HEK293 (cell line): ENCODE data around the gene DDX10.

Source experiments
- CTCF ChIA-PET: fragments of 350-600 bp; formaldehyde crosslinking; extraction: SDS; loops from one replicate; lab custom pipeline; 2021; ENCODE audit warnings: antibody characterized with exemption; lab: Yijun Ruan, JAX
- POLR2A ChIA-PET: fragments of 300-600 bp; formaldehyde crosslinking; extraction: SDS; loops from one replicate; lab custom pipeline; 2020; ENCODE audit warnings: antibody characterized with exemption, inconsistent platforms; lab: Yijun Ruan, JAX
- H3K27ac ChIP-seq: fragments of 200-500 bp; sonication (Bioruptor generic); 2 replicates; pipeline ENCODE4 v1.5.1; 2014; ENCODE audit warnings: low read depth, low read length, control low read depth, inconsistent platforms; ENCODE audit errors: extremely low read depth
- H3K36me3 ChIP-seq, 2 experiments: fragments of 200-500 bp in 1 of 2; sonication (Bioruptor generic) in 1 of 2; 1 replicate in 1 of 2; 2 replicates in 1 of 2; pipeline ENCODE4 v1.5.1; 2014 to 2017; ENCODE audit warnings: inconsistent platforms in 2 of 2, low read length in 2 of 2; ENCODE audit not compliant: control insufficient read depth in 2 of 2, insufficient read depth in 1 of 2
- H3K4me1 ChIP-seq: fragments of 200-500 bp; sonication (Bioruptor generic); 2 replicates; pipeline ENCODE4 v1.5.1; 2014; ENCODE audit warnings: mild to moderate bottlenecking, low read length, inconsistent platforms; ENCODE audit not compliant: control insufficient read depth, insufficient read depth
- H3K4me3 ChIP-seq: 2 replicates; pipeline ENCODE4 v1.5.1; 2011; ENCODE audit warnings: low read depth, mild to moderate bottlenecking, control low read depth, low read length, moderate library complexity
- H3K9me3 ChIP-seq: fragments of 200-500 bp; sonication (Bioruptor generic); 2 replicates; pipeline ENCODE4 v1.5.1; 2014; ENCODE audit warnings: low read depth, low read length, inconsistent platforms; ENCODE audit not compliant: control insufficient read depth, insufficient read depth
- GLI2 ChIP-seq: fragments of 450-650 bp; formaldehyde crosslinking; IDR thresholded peaks from 2 replicates; pipeline ENCODE4; 2017; ENCODE audit warnings: missing biosample characterization, missing genetic modification characterization, low read depth, borderline replicate concordance
- MZF1 ChIP-seq: fragments of 450-650 bp; formaldehyde crosslinking; IDR thresholded peaks from 2 replicates; pipeline ENCODE4 v1.5.1; 2017; ENCODE audit warnings: missing biosample characterization, missing genetic modification characterization, borderline replicate concordance
- PRDM1 ChIP-seq: fragments of 450-650 bp; formaldehyde crosslinking; IDR thresholded peaks from 2 replicates; pipeline ENCODE4; 2016; ENCODE audit warnings: missing biosample characterization, missing genetic modification characterization
- REPIN1 ChIP-seq: fragments of 450-650 bp; formaldehyde crosslinking; IDR thresholded peaks from 2 replicates; pipeline ENCODE4 v1.5.1; 2017; ENCODE audit warnings: missing biosample characterization, missing genetic modification characterization, low read depth
- SP2 ChIP-seq: fragments of 450-650 bp; formaldehyde crosslinking; IDR thresholded peaks from 2 replicates; pipeline ENCODE4 v1.5.1; 2016; ENCODE audit warnings: missing biosample characterization, missing genetic modification characterization
- YY1 ChIP-seq: fragments of 450-650 bp; formaldehyde crosslinking; IDR thresholded peaks from 2 replicates; pipeline ENCODE4 v1.5.1; 2018; ENCODE audit warnings: missing biosample characterization, missing genetic modification characterization
- YY2 ChIP-seq: fragments of 450-650 bp; formaldehyde crosslinking; IDR thresholded peaks from 2 replicates; pipeline ENCODE4 v1.5.1; 2016; ENCODE audit warnings: missing biosample characterization, missing genetic modification characterization
- ZBTB17 ChIP-seq: fragments of 450-650 bp; formaldehyde crosslinking; IDR thresholded peaks from 2 replicates; pipeline ENCODE4 v1.5.1; 2016; ENCODE audit warnings: missing biosample characterization, missing genetic modification characterization
- ZFHX2 ChIP-seq: fragments of 450-650 bp; formaldehyde crosslinking; conservative IDR thresholded peaks from 2 replicates; pipeline ENCODE4 v1.5.1; 2016; ENCODE audit warnings: missing biosample characterization, missing genetic modification characterization
- ZNF112 ChIP-seq: fragments of 450-650 bp; formaldehyde crosslinking; IDR thresholded peaks from 2 replicates; pipeline ENCODE4 v1.5.0; 2017; ENCODE audit warnings: missing biosample characterization, missing genetic modification characterization
- ZNF138 ChIP-seq: fragments of 450-650 bp; formaldehyde crosslinking; IDR thresholded peaks from 2 replicates; pipeline ENCODE4 v1.5.1; 2016; ENCODE audit warnings: missing biosample characterization, missing genetic modification characterization, borderline replicate concordance
- ZNF184 ChIP-seq: fragments of 450-650 bp; IDR thresholded peaks from 2 replicates; pipeline ENCODE4 v1.5.1; 2018; ENCODE audit warnings: missing biosample characterization, mild to moderate bottlenecking, missing genetic modification characterization
- ZNF221 ChIP-seq: fragments of 450-650 bp; formaldehyde crosslinking; IDR thresholded peaks from 2 replicates; pipeline ENCODE4 v1.5.1; 2017; ENCODE audit warnings: missing biosample characterization, missing genetic modification characterization, borderline replicate concordance
- ZNF24 ChIP-seq: fragments of 450-650 bp; formaldehyde crosslinking; IDR thresholded peaks from 2 replicates; pipeline ENCODE4 v1.5.1; 2016; ENCODE audit warnings: missing biosample characterization, missing genetic modification characterization
- ZNF266 ChIP-seq: fragments of 450-650 bp; formaldehyde crosslinking; IDR thresholded peaks from 2 replicates; pipeline ENCODE4 v1.5.1; 2016; ENCODE audit warnings: missing biosample characterization, missing genetic modification characterization, low read depth
- ZNF394 ChIP-seq: fragments of 450-650 bp; formaldehyde crosslinking; IDR thresholded peaks from 2 replicates; pipeline ENCODE4 v1.5.1; 2016; ENCODE audit warnings: missing biosample characterization, missing genetic modification characterization, mild to moderate bottlenecking, moderate library complexity, borderline replicate concordance
- ZNF48 ChIP-seq: fragments of 450-650 bp; formaldehyde crosslinking; IDR thresholded peaks from 2 replicates; pipeline ENCODE4 v1.5.1; 2016; ENCODE audit warnings: missing biosample characterization, missing genetic modification characterization
- ZNF560 ChIP-seq: fragments of 450-650 bp; formaldehyde crosslinking; IDR thresholded peaks from 2 replicates; pipeline ENCODE4 v1.5.1; 2017; ENCODE audit warnings: missing biosample characterization, missing genetic modification characterization, borderline replicate concordance
- ZNF561 ChIP-seq: fragments of 450-650 bp; IDR thresholded peaks from 2 replicates; pipeline ENCODE4 v1.5.1; 2018; ENCODE audit warnings: missing biosample characterization, missing genetic modification characterization, borderline replicate concordance
- ZNF600 ChIP-seq: fragments of 450-650 bp; formaldehyde crosslinking; IDR thresholded peaks from 2 replicates; pipeline ENCODE4 v1.5.1; 2016; ENCODE audit warnings: missing biosample characterization, missing genetic modification characterization
- ZNF624 ChIP-seq: fragments of 450-650 bp; formaldehyde crosslinking; IDR thresholded peaks from 2 replicates; pipeline ENCODE4 v1.5.1; 2017; ENCODE audit warnings: missing biosample characterization, missing genetic modification characterization
- ZNF660 ChIP-seq: fragments of 450-650 bp; IDR thresholded peaks from 2 replicates; pipeline ENCODE4 v1.5.1; 2018; ENCODE audit warnings: missing biosample characterization, mild to moderate bottlenecking, missing genetic modification characterization
- ZNF664 ChIP-seq: fragments of 450-650 bp; formaldehyde crosslinking; IDR thresholded peaks from 2 replicates; pipeline ENCODE4 v1.5.1; 2016; ENCODE audit warnings: missing biosample characterization, missing genetic modification characterization
- ZSCAN23 ChIP-seq: fragments of 450-650 bp; formaldehyde crosslinking; IDR thresholded peaks from 2 replicates; pipeline ENCODE4 v1.5.1; 2016; ENCODE audit warnings: missing biosample characterization, missing genetic modification characterization
- TF ChIP-seq, protein P1 (sequence below): fragments of 450-650 bp; formaldehyde crosslinking; IDR thresholded peaks from 2 replicates; pipeline ENCODE4 v1.5.1; 2017; ENCODE audit warnings: missing biosample characterization, missing genetic modification characterization
- TF ChIP-seq, protein P2 (sequence below): IDR thresholded peaks from 2 replicates; pipeline ENCODE4 v1.6.1; 2011; ENCODE audit warnings: mild to moderate bottlenecking, low read depth, low read length, borderline replicate concordance
- TF ChIP-seq, protein P3 (sequence below): fragments of 450-650 bp; IDR thresholded peaks from 2 replicates; pipeline ENCODE4 v1.5.1; 2018; ENCODE audit warnings: missing biosample characterization, mild to moderate bottlenecking, missing genetic modification characterization
- TF ChIP-seq, protein P4 (sequence below): fragments of 450-650 bp; formaldehyde crosslinking; IDR thresholded peaks from 2 replicates; pipeline ENCODE4 v1.5.1; 2016; ENCODE audit warnings: missing biosample characterization, missing genetic modification characterization
- TF ChIP-seq, protein P5 (sequence below): fragments of 450-650 bp; formaldehyde crosslinking; IDR thresholded peaks from 2 replicates; pipeline ENCODE4 v1.5.1; 2016; ENCODE audit warnings: missing biosample characterization, missing genetic modification characterization

The DDX10 gene

DNA sequence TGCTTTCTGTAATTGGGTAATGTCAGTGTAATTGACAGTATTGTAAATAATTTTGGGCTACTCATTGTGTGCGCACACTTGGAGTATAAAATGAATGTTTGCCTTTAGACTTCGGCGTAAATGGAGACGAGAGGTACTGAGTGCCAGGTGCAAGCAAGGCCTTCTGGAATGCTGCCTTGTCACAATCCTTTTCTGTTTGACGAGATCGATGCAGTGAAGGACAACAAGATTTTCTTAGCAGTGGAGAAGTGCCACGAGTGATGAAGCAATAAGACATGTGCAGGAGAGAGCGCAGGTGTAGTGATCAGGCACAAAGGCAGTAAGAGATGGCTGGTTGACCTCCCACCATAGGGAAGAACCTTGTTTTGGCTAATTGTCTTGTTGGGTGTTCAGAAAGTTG is 67.5 kb downstream of the DDX10 start:
- ChIA-PET POLR2A (no interaction called here), CTCF (interaction anchor here (0.6 to 0.8 kb wide), 2 partner anchors 11 to 16 kb away, joined by 3 read pairs; no protein-coding TSS in a partner anchor)
- Histone ChIP-seq H3K4me1 (no peaks in the 10 kb centered on the region), H3K36me3 (peaks cover 0 to 3% of the 10 kb centered on the region in 2 experiments; a peak in 1 of 3 replicates), H3K9me3 (no peaks in the 10 kb centered on the region), H3K4me3 (no peak overlapping the region), H3K27ac (no peak overlapping the region)
- TF ChIP-seq YY1 (tag by site-specific recombination) (no peak), ZNF221 (tag by site-specific recombination) (no peak), ZNF184 (tag by site-specific recombination) (no peak), ZBTB17 (tag by site-specific recombination) (no peak), ZNF660 (tag by site-specific recombination) (no peak), ZNF266 (tag by site-specific recombination) (no peak), ZNF560 (tag by site-specific recombination) (no peak), ZNF138 (tag by site-specific recombination) (no peak), ZNF561 (no peak), ZFHX2 (tag by site-specific recombination) (no peak), GLI2 (tag by site-specific recombination) (no peak), ZSCAN23 (tag by site-specific recombination) (no peak), YY2 (tag by site-specific recombination) (no peak), ZNF48 (tag by site-specific recombination) (no peak), ZNF394 (tag by site-specific recombination) (no peak), REPIN1 (tag by site-specific recombination) (no peak)
- TF ChIP-seq, protein P1, sequence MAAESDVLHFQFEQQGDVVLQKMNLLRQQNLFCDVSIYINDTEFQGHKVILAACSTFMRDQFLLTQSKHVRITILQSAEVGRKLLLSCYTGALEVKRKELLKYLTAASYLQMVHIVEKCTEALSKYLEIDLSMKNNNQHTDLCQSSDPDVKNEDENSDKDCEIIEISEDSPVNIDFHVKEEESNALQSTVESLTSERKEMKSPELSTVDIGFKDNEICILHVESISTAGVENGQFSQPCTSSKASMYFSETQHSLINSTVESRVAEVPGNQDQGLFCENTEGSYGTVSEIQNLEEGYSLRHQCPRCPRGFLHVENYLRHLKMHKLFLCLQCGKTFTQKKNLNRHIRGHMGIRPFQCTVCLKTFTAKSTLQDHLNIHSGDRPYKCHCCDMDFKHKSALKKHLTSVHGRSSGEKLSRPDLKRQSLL (tag by site-specific recombination): no peak
- TF ChIP-seq, protein P2, sequence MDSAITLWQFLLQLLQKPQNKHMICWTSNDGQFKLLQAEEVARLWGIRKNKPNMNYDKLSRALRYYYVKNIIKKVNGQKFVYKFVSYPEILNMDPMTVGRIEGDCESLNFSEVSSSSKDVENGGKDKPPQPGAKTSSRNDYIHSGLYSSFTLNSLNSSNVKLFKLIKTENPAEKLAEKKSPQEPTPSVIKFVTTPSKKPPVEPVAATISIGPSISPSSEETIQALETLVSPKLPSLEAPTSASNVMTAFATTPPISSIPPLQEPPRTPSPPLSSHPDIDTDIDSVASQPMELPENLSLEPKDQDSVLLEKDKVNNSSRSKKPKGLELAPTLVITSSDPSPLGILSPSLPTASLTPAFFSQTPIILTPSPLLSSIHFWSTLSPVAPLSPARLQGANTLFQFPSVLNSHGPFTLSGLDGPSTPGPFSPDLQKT: no peak
- TF ChIP-seq, protein P3, sequence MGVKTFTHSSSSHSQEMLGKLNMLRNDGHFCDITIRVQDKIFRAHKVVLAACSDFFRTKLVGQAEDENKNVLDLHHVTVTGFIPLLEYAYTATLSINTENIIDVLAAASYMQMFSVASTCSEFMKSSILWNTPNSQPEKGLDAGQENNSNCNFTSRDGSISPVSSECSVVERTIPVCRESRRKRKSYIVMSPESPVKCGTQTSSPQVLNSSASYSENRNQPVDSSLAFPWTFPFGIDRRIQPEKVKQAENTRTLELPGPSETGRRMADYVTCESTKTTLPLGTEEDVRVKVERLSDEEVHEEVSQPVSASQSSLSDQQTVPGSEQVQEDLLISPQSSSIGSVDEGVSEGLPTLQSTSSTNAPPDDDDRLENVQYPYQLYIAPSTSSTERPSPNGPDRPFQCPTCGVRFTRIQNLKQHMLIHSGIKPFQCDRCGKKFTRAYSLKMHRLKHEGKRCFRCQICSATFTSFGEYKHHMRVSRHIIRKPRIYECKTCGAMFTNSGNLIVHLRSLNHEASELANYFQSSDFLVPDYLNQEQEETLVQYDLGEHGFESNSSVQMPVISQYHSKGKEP (tag by site-specific recombination): no peak

DNA sequence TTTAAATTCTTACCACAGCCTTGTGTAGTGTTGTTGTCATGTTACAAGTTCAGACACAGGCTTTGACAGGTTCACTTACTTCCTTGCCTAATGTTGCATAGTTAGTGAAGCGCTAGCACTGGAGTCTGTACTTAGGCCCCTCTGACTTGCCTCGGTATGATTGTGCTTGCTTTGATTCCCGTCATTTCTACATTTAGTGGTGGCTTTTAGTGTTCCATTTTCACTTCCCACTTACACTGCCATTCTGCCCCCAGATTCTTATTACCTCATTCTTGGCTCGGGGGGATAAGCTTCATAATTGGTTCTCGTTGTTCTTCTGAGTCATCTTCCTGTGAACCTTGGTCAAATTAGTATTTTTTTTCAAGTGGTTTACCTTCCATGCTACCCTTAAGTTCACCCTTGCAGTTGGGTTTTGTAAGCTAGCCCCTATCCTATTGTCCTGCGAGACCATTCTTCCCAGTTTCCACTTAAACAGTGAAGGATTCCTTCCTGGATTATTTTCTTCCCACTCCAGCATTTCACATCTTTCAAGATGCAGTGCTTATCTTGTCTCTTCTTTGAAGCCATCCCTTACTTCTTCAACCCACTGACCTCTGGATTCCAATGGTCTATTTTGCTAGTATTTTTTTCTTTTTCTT is 68.7 kb downstream of the DDX10 start:
- POLR2A ChIA-PET: interaction anchor here (0.6 kb wide), 1 partner anchor 236 kb away, joined by 3 read pairs; the partner anchor contains the start of gene POGLUT3
- Histone ChIP-seq H3K36me3 (peaks cover 0 to 3% of the 10 kb centered on the region in 2 experiments; a peak in 1 of 3 replicates), H3K4me1 (no peaks in the 10 kb centered on the region), H3K9me3 (no peaks in the 10 kb centered on the region), H3K27ac (no peak overlapping the region), H3K4me3 (no peak overlapping the region)
- CTCF ChIA-PET: interaction anchor here (0.7 to 3.2 kb wide), 8 partner anchors 15 to 1941 kb away, joined by 3 to 23 read pairs (median 6); no protein-coding TSS in a partner anchor
- no peak for TF ChIP-seq ZNF112 (tag by site-specific recombination)
- no peak for TF ChIP-seq ZNF664 (tag by site-specific recombination)
- TF ChIP-seq, protein P4, sequence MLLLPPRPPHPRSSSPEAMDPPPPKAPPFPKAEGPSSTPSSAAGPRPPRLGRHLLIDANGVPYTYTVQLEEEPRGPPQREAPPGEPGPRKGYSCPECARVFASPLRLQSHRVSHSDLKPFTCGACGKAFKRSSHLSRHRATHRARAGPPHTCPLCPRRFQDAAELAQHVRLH (tag by site-specific recombination): peak; percentile 24; the same call in 1 of the 2 replicates
- no peak for TF ChIP-seq ZNF624
- no peak for TF ChIP-seq SP2
- TF ChIP-seq, protein P5, sequence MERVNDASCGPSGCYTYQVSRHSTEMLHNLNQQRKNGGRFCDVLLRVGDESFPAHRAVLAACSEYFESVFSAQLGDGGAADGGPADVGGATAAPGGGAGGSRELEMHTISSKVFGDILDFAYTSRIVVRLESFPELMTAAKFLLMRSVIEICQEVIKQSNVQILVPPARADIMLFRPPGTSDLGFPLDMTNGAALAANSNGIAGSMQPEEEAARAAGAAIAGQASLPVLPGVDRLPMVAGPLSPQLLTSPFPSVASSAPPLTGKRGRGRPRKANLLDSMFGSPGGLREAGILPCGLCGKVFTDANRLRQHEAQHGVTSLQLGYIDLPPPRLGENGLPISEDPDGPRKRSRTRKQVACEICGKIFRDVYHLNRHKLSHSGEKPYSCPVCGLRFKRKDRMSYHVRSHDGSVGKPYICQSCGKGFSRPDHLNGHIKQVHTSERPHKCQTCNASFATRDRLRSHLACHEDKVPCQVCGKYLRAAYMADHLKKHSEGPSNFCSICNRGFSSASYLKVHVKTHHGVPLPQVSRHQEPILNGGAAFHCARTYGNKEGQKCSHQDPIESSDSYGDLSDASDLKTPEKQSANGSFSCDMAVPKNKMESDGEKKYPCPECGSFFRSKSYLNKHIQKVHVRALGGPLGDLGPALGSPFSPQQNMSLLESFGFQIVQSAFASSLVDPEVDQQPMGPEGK (tag by site-specific recombination): peak; percentile 62
- TF ChIP-seq MZF1 (tag by site-specific recombination): 0 out of 2 replicates have a peak, but pooled peaks have one; percentile 49
- TF ChIP-seq ZFHX2 (tag by site-specific recombination): peak; percentile 54
- peak; percentile 37; the same call in 1 of the 2 replicates for TF ChIP-seq ZNF600 (tag by site-specific recombination)
- 0 out of 2 replicates have a peak, but pooled peaks have one; percentile 42 for TF ChIP-seq ZNF24
- peak; percentile 66 for TF ChIP-seq PRDM1 (tag by site-specific recombination)
